ENCODE measurements around the gene HSPA12A.

DNA sequence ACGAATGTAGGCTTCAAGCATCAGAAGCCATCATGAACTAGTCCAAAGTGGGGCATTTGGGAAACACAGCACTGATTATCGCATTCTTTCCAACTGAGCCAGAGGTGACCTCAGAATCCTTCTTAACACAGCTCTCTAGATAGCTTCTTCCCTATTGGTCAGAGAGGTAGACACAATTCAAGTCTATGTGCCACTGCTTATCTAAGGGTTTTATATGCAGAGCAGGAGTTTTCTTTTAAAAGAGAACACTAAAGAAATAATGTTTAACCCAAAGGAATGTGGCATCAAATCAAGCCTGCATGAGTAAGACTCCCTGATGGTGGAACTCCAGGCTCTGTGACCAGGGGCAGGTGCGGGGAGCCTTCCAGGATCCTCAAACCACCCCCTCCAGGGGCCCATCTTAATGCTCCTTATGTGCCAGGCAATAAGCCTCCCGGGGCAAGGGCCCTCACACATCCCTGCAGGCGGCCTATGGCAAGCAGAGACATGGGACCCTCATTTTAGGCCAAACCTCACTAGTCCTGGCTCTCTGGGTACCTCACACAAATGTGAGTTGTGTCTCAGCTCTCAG lies 13.8 kb downstream of the HSPA12A start:
- TF ChIP-seq SMAD1 (IDR thresholded peaks at IDR 0.05; ENCODE audit: low read depth, low read length, partially characterized antibody) (no peak), DPF2 (IDR thresholded peaks at IDR 0.05) (no peak), SMAD3 (CRISPR knock-in tag; conservative IDR thresholded peaks at IDR 0.05) (no peak), SMC3 (conservative IDR thresholded peaks at IDR 0.05; ENCODE audit: insufficient read depth, low read depth, low read length) (no peak), SP1 (CRISPR knock-in tag; IDR thresholded peaks at IDR 0.05) (no peak)
- TF ChIP-seq, protein P1, sequence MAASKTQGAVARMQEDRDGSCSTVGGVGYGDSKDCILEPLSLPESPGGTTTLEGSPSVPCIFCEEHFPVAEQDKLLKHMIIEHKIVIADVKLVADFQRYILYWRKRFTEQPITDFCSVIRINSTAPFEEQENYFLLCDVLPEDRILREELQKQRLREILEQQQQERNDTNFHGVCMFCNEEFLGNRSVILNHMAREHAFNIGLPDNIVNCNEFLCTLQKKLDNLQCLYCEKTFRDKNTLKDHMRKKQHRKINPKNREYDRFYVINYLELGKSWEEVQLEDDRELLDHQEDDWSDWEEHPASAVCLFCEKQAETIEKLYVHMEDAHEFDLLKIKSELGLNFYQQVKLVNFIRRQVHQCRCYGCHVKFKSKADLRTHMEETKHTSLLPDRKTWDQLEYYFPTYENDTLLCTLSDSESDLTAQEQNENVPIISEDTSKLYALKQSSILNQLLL (CRISPR knock-in tag; IDR thresholded peaks at IDR 0.05; ENCODE audit: borderline replicate concordance) = no peak
- TF ChIP-seq, protein P2, sequence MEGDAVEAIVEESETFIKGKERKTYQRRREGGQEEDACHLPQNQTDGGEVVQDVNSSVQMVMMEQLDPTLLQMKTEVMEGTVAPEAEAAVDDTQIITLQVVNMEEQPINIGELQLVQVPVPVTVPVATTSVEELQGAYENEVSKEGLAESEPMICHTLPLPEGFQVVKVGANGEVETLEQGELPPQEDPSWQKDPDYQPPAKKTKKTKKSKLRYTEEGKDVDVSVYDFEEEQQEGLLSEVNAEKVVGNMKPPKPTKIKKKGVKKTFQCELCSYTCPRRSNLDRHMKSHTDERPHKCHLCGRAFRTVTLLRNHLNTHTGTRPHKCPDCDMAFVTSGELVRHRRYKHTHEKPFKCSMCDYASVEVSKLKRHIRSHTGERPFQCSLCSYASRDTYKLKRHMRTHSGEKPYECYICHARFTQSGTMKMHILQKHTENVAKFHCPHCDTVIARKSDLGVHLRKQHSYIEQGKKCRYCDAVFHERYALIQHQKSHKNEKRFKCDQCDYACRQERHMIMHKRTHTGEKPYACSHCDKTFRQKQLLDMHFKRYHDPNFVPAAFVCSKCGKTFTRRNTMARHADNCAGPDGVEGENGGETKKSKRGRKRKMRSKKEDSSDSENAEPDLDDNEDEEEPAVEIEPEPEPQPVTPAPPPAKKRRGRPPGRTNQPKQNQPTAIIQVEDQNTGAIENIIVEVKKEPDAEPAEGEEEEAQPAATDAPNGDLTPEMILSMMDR (IDR thresholded peaks at IDR 0.05 in 2 of 3, conservative IDR thresholded peaks at IDR 0.05 in 1 of 3; ENCODE audit: insufficient read depth in 2 of 3, low read depth in 1 of 3, low read length in 3 of 3) = no peak
- TF ChIP-seq, protein P3, sequence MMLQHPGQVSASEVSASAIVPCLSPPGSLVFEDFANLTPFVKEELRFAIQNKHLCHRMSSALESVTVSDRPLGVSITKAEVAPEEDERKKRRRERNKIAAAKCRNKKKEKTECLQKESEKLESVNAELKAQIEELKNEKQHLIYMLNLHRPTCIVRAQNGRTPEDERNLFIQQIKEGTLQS (IDR thresholded peaks at IDR 0.05) = no peak
- TF ChIP-seq, protein P3 (CRISPR knock-in tag; conservative IDR thresholded peaks at IDR 0.05) = no peak
- TF ChIP-seq, protein P4, sequence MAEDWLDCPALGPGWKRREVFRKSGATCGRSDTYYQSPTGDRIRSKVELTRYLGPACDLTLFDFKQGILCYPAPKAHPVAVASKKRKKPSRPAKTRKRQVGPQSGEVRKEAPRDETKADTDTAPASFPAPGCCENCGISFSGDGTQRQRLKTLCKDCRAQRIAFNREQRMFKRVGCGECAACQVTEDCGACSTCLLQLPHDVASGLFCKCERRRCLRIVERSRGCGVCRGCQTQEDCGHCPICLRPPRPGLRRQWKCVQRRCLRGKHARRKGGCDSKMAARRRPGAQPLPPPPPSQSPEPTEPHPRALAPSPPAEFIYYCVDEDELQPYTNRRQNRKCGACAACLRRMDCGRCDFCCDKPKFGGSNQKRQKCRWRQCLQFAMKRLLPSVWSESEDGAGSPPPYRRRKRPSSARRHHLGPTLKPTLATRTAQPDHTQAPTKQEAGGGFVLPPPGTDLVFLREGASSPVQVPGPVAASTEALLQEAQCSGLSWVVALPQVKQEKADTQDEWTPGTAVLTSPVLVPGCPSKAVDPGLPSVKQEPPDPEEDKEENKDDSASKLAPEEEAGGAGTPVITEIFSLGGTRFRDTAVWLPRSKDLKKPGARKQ (CRISPR knock-in tag; IDR thresholded peaks at IDR 0.05) = no peak
- TF ChIP-seq, protein P5, sequence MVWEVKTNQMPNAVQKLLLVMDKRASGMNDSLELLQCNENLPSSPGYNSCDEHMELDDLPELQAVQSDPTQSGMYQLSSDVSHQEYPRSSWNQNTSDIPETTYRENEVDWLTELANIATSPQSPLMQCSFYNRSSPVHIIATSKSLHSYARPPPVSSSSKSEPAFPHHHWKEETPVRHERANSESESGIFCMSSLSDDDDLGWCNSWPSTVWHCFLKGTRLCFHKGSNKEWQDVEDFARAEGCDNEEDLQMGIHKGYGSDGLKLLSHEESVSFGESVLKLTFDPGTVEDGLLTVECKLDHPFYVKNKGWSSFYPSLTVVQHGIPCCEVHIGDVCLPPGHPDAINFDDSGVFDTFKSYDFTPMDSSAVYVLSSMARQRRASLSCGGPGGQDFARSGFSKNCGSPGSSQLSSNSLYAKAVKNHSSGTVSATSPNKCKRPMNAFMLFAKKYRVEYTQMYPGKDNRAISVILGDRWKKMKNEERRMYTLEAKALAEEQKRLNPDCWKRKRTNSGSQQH (CRISPR knock-in tag; IDR thresholded peaks at IDR 0.05) = no peak

All from K562 (cell line).